ENCODE data around the gene SYTL5.

Gene SYTL5

GRCh38 chrX:38151441-38151840 lies 145.1 kb downstream of the SYTL5 start:
- DNase-seq, result no peak

DNA sequence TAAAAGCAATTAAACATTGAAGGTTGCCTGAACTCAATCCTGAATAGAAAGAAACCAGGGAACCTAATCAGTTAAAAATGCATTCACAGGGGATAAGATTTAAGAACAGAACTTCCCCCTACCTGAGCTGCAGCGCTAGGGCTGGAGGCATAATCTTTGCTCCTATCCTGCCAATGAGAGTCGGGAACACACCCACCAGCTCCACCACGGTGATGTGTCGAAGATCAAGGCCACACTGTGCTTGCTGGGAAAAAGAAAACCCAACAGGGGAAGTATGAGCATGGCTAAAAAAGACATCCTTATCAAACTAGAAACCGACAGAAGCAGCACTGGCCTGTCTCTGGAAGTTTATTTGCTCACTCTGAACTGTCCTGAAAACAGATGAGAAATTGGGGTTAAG lies 148.0 kb downstream of the SYTL5 start:
- DNase-seq, result no peak

DNA sequence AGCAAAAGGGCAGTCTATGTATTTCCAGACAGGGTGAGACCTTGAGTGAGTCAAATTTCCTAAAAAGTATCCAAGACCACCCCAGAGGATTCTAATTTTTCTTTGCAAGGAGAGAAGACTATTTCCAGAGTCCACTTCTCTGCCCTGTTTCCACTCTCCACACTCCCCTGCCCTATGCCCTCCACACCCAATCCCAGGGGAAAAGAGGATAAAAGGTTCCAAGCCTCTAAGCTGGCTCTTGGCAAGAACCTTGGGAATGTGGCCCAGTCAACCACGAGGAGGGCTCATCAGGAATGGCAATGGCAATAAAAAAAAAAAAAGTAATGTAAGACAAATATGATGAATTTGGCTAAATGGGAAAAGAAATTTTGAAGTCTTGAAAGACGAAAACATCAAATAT lies 148.5 kb downstream of the SYTL5 start:
- no peak for DNase-seq

DNA sequence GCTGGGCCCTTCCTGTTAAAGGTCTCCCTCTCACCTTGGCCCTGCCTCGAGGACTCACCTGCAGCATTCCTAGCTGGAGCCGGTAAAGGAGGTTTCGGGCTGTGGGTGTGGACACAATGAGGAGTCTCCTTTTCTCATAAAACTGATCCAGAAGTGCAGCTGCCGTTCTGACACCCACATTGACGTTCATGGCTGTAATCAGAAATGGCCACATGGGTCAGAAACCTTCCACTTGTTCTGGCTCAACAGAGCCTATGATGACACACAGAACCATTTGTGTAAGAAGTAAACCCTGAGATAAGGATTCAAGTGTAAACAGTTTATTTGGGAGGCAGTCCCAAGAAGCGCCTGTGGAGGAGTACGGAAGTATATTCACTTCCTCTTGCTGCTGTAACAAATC lies 150.5 kb downstream of the SYTL5 start:
- no peak for DNase-seq

GRCh38 chrX:38163193-38163592 lies 156.8 kb downstream of the SYTL5 start:
- DNase-seq, result no peak

- no peak for DNase-seq
Observed at GRCh38 chrX:38165023-38165422, 158.7 kb downstream of the SYTL5 start.

GRCh38 chrX:38166478-38167083 lies 160.2 kb downstream of the SYTL5 start:
- no peak for DNase-seq

GRCh38 chrX:38170556-38170955 lies 164.2 kb downstream of the SYTL5 start:
- no peak for DNase-seq

DNA sequence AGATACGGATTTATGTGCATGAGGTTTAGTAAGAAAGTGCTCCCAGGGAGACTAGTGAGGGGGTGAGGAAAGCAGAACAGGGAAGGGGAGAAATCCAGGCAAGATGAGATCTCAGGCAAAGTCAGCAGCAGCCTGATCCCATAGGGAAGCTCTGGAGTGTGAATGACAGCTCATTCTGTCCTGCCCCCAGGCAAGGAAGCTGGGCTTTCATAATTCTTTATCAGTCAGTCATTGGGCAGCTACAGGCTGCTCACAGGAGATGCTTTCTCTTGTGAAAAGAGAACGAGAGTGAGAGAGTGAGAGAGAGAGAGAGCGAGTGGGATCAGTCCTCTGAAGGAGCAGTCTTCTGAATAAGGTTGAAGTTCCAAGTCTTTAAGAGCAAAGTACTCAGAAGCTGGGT lies 166.2 kb downstream of the SYTL5 start:
- DNase-seq, result no peak

GRCh38 chrX:38175139-38175538 lies 168.8 kb downstream of the SYTL5 start:
- DNase-seq, result peak; percentile 45

DNA sequence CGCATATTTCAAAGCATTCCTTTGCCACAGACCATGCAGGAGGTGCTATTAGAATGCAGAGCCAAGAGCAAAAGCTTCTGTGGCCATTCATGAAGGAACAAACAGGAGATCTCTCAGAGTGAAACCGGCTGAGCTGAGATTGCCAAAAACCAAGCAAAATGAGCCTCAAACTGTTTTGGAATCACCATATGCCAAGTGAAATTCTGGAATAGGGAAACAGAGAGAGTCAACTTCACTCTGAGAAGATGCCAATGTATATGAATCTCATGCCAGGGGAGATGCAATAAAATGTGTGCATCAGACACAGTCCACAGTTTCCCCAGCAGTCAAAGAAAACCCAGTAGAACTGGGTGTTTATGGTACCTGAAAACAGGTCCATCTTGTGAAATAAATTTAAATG lies 172.0 kb downstream of the SYTL5 start:
- DNase-seq, result no peak
